Kidney tubule cell (primary cell): Measurements from ENCODE around the gene BAIAP2L1.

Experiments
- DNase-seq: peaks from one replicate; pipeline ENCODE4 v3.0.0-alpha.2; 2018; ENCODE audit warnings: low spot score

Gene BAIAP2L1

GRCh38 chr7:98267303-98267702, 133.6 kb downstream of the BAIAP2L1 start:
- no peak for DNase-seq

- no peak for DNase-seq
Measured at GRCh38 chr7:98266840-98267239, 134.1 kb downstream of the BAIAP2L1 start.

- peak; percentile 87 for DNase-seq
Measured at GRCh38 chr7:98265841-98266271, 135.0 kb downstream of the BAIAP2L1 start.

- DNase-seq = no peak
Measured at GRCh38 chr7:98257701-98258100, 143.2 kb downstream of the BAIAP2L1 start.

- DNase-seq = no peak
Measured at GRCh38 chr7:98256431-98256830, 144.5 kb downstream of the BAIAP2L1 start.

GRCh38 chr7:98254951-98255610, 145.8 kb downstream of the BAIAP2L1 start:
- DNase-seq = no peak

- no peak for DNase-seq
Measured at GRCh38 chr7:98254516-98254915, 146.4 kb downstream of the BAIAP2L1 start.

- DNase-seq = no peak
Measured at GRCh38 chr7:98252425-98253054, 148.3 kb downstream of the BAIAP2L1 start.

- peak; percentile 93 for DNase-seq
Measured at GRCh38 chr7:98251601-98252424, 149.1 kb downstream of the BAIAP2L1 start, which contains the start of gene TECPR1. TSS of gene TECPR1 (minus strand) at chr7:98252232. CDS start at chr7:98246146, 6,086 bp downstream.

- no peak for DNase-seq
Measured at GRCh38 chr7:98251231-98251600, 149.7 kb downstream of the BAIAP2L1 start.

GRCh38 chr7:98250789-98251188, 150.1 kb downstream of the BAIAP2L1 start:
- DNase-seq = no peak

GRCh38 chr7:98249106-98249505, 151.8 kb downstream of the BAIAP2L1 start:
- DNase-seq = peak; percentile 34

GRCh38 chr7:98248156-98248555, 152.7 kb downstream of the BAIAP2L1 start:
- DNase-seq = no peak

GRCh38 chr7:98244871-98245270, 156.0 kb downstream of the BAIAP2L1 start:
- no peak for DNase-seq

- no peak for DNase-seq
Measured at GRCh38 chr7:98242934-98243333, 158.0 kb downstream of the BAIAP2L1 start.

- DNase-seq = no peak
Measured at GRCh38 chr7:98242342-98242741, 158.5 kb downstream of the BAIAP2L1 start.

GRCh38 chr7:98241674-98242241, 159.1 kb downstream of the BAIAP2L1 start:
- no peak for DNase-seq
